Left forelimb (tissue), 1 donor: ENCODE measurements around the gene COPE.
A peak's percentile ranks its signal among the peaks of the same experiment; 100 is the strongest.
"Not testable (repeated sequence)": the region's sequence is repeated elsewhere in the genome, so short reads cannot be mapped to it uniquely, and the experiment has no call there.

Source experiments
- DNase-seq: peaks from one replicate; pipeline ENCODE4 v3.0.0-alpha.2; 2018; ENCODE audit warnings: low spot score

Gene COPE

GRCh38 chr19:18919086-18919899 lies at the start of gene COPE, which contains the start of gene DDX49:
COPE (minus strand) TSS chr19:18919387; CDS start chr19:18919348, 39 bp downstream.
DDX49 (plus strand) TSS chr19:18919715; CDS start chr19:18919742, 27 bp downstream.
- DNase-seq = peak; percentile 97

- no peak for DNase-seq
Observed at GRCh38 chr19:18967358-18968146, 48.4 kb upstream of the COPE start.

- no peak for DNase-seq
Observed at GRCh38 chr19:18966307-18966706, 47.1 kb upstream of the COPE start.

- DNase-seq = no peak
Observed at GRCh38 chr19:18964121-18964520, 44.9 kb upstream of the COPE start.

GRCh38 chr19:18961767-18962620 lies 42.8 kb upstream of the COPE start:
- no peak for DNase-seq

- DNase-seq = no peak
Observed at GRCh38 chr19:18960370-18960769, 41.2 kb upstream of the COPE start.

GRCh38 chr19:18955042-18955441 lies 35.9 kb upstream of the COPE start:
- DNase-seq = no peak

- no peak for DNase-seq
Observed at GRCh38 chr19:18954094-18954493, 34.9 kb upstream of the COPE start.

- not testable (repeated sequence) for DNase-seq
Observed at GRCh38 chr19:18952364-18953003, 33.3 kb upstream of the COPE start.

GRCh38 chr19:18951721-18952281 lies 32.6 kb upstream of the COPE start:
- no peak for DNase-seq

GRCh38 chr19:18949858-18950257 lies 30.7 kb upstream of the COPE start:
- no peak for DNase-seq

- no peak for DNase-seq
Observed at GRCh38 chr19:18948976-18949356, 29.8 kb upstream of the COPE start.

GRCh38 chr19:18948075-18948975 lies 29.1 kb upstream of the COPE start:
- no peak for DNase-seq

- no peak for DNase-seq
Observed at GRCh38 chr19:18946918-18947317, 27.7 kb upstream of the COPE start.

- DNase-seq = no peak
Observed at GRCh38 chr19:18946335-18946734, 27.1 kb upstream of the COPE start.

GRCh38 chr19:18945297-18945696 lies 26.1 kb upstream of the COPE start:
- no peak for DNase-seq

GRCh38 chr19:18943465-18943864 lies 24.3 kb upstream of the COPE start:
- no peak for DNase-seq

GRCh38 chr19:18942692-18943091 lies 23.5 kb upstream of the COPE start:
- no peak for DNase-seq

- DNase-seq = no peak
Observed at GRCh38 chr19:18941628-18942354, 22.6 kb upstream of the COPE start.
